BLaER1 treated with 17β-estradiol and CSF1 and Interleukin-3, amounts not matched to agents 10 nM and 100 nM (cell line): ENCODE data around the gene KLHL10.

Source experiments
- H3K27ac ChIP-seq, 11 experiments: shearing (Covaris generic); formaldehyde crosslinking; 2 replicates each; pipeline ENCODE4 v1.8.1; 2022
- H3K27me3 ChIP-seq, 11 experiments: shearing (Covaris generic); formaldehyde crosslinking; 2 replicates each; pipeline ENCODE4 v1.8.1; 2022
- H3K36me3 ChIP-seq, 11 experiments: shearing (Covaris generic); formaldehyde crosslinking; 2 replicates each; pipeline ENCODE4 v1.8.1; 2022
- H3K4me1 ChIP-seq, 10 experiments: shearing (Covaris generic); formaldehyde crosslinking; 2 replicates each; pipeline ENCODE4 v1.8.1; 2022
- H3K4me2 ChIP-seq, 11 experiments: shearing (Covaris generic); formaldehyde crosslinking; 2 replicates each; pipeline ENCODE4 v1.8.1; 2022
- H3K4me3 ChIP-seq, 10 experiments: shearing (Covaris generic); formaldehyde crosslinking; 2 replicates each; pipeline ENCODE4 v1.8.1; 2022
- H3K9ac ChIP-seq, 11 experiments: shearing (Covaris generic); formaldehyde crosslinking; 2 replicates each; pipeline ENCODE4 v1.8.1; 2022
- H3K9me3 ChIP-seq, 11 experiments: shearing (Covaris generic); formaldehyde crosslinking; replicated peaks in 1 of 11; 2 replicates each; pipeline ENCODE4 v1.8.1; 2022
- H4K20me1 ChIP-seq, 11 experiments: shearing (Covaris generic); formaldehyde crosslinking; 2 replicates each; pipeline ENCODE4 v1.8.1; 2022
- Cebpa-rat ChIP-seq, 11 experiments: shearing (Covaris generic); IDR thresholded peaks; 2 replicates each; pipeline ENCODE4 v1.8.1; 2022

The KLHL10 gene

GRCh38 chr17:41800601-41801373 lies 36.8 kb upstream of the KLHL10 start:
- Histone ChIP-seq H3K4me3 (no peak overlapping the region), H3K4me2 (peak overlapping the region in 10 of 11 experiments; percentile 20 to 69 (median 54); a peak in 19 of 22 replicates), H4K20me1 (no peaks in the 10 kb centered on the region; a peak in 1 of 22 replicates), H3K27ac (peak overlapping the region in 2 of 11 experiments; percentile 8 to 21; a peak in 1 of 22 replicates), H3K9ac (peak overlapping the region in 2 of 11 experiments; percentile 2 to 6; a peak in 4 of 22 replicates), H3K36me3 (no peaks in the 10 kb centered on the region), H3K9me3 (no peaks in the 10 kb centered on the region), H3K4me1 (peaks cover 27 to 35% (median 32%) of the 10 kb centered on the region in 10 experiments), H3K27me3 (no peaks in the 10 kb centered on the region)
- TF ChIP-seq Cebpa-rat (IDR thresholded peaks at IDR 0.05): no peak

GRCh38 chr17:41801374-41802271 lies 36.0 kb upstream of the KLHL10 start:
- H3K4me3 ChIP-seq: no peak overlapping the region
- no peak for TF ChIP-seq Cebpa-rat (IDR thresholded peaks at IDR 0.05)
- H3K4me2 ChIP-seq: peak overlapping the region; percentile 20 to 69 (median 52); a peak in 19 of 22 replicates
- peak overlapping the region in 3 of 11 experiments; percentile 6 to 26 (median 25); a peak in 2 of 22 replicates for H3K9ac ChIP-seq
- no peaks in the 10 kb centered on the region for H3K9me3 ChIP-seq
- H3K36me3 ChIP-seq: 0 out of 22 replicates have a peak, but pooled peaks cover 0 to 5% (median 0%) of the 10 kb centered on the region in 11 experiments
- no peaks in the 10 kb centered on the region; a peak in 1 of 22 replicates for H4K20me1 ChIP-seq
- H3K4me1 ChIP-seq: peaks cover 19 to 33% (median 29%) of the 10 kb centered on the region in 10 experiments; a peak in 19 of 20 replicates
- H3K27me3 ChIP-seq: no peaks in the 10 kb centered on the region
- H3K27ac ChIP-seq: 0 out of 22 replicates have a peak overlapping the region, but pooled peaks of 1 of the 11 experiments have one; percentile 21

- no peaks in the 10 kb centered on the region for H3K9me3 ChIP-seq
- 0 out of 22 replicates have a peak overlapping the region, but pooled peaks of 1 of the 11 experiments have one; percentile 14 for H3K27ac ChIP-seq
- H3K27me3 ChIP-seq: no peaks in the 10 kb centered on the region
- TF ChIP-seq Cebpa-rat (IDR thresholded peaks at IDR 0.05): no peak
- peak overlapping the region; percentile 54 to 81 (median 61) for H3K4me2 ChIP-seq
- 0 out of 22 replicates have a peak overlapping the region, but pooled peaks of 1 of the 11 experiments have one; percentile 39 for H3K9ac ChIP-seq
- peaks cover 18 to 33% (median 29%) of the 10 kb centered on the region in 10 experiments; a peak in 19 of 20 replicates for H3K4me1 ChIP-seq
- H4K20me1 ChIP-seq: no peaks in the 10 kb centered on the region; a peak in 2 of 22 replicates
- 0 out of 22 replicates have a peak, but pooled peaks cover 0 to 12% (median 0%) of the 10 kb centered on the region in 11 experiments for H3K36me3 ChIP-seq
- no peak overlapping the region for H3K4me3 ChIP-seq
These were observed 34.3 kb upstream of the KLHL10 start for GRCh38 chr17:41803049-41804020.

GRCh38 chr17:41806685-41807445 lies 30.8 kb upstream of the KLHL10 start:
- H3K9me3 ChIP-seq: no peaks in the 10 kb centered on the region

GRCh38 chr17:41810659-41811548 lies 26.7 kb upstream of the KLHL10 start:
- Histone ChIP-seq H3K4me3 (peak overlapping the region; percentile 63 to 83 (median 71)), H3K4me1 (peaks cover 20 to 49% (median 42%) of the 10 kb centered on the region in 10 experiments)

More at GRCh38 chr17:41806685-41807445, 30.8 kb upstream of the KLHL10 start:
- no peak overlapping the region for H3K4me2 ChIP-seq
- no peak for TF ChIP-seq Cebpa-rat (IDR thresholded peaks at IDR 0.05)
- H3K36me3 ChIP-seq: 0 out of 22 replicates have a peak, but pooled peaks cover 0 to 12% (median 0%) of the 10 kb centered on the region in 11 experiments
- H3K27ac ChIP-seq: no peak overlapping the region
- H3K9ac ChIP-seq: no peak overlapping the region
- H3K4me3 ChIP-seq: no peak overlapping the region
- peaks cover 30 to 37% (median 35%) of the 10 kb centered on the region in 10 experiments for H3K4me1 ChIP-seq
- H4K20me1 ChIP-seq: peaks cover 0 to 16% (median 0%) of the 10 kb centered on the region in 11 experiments; a peak in 6 of 22 replicates
- H3K27me3 ChIP-seq: peaks cover 0 to 6% (median 0%) of the 10 kb centered on the region in 11 experiments; a peak in 4 of 22 replicates

More at GRCh38 chr17:41810659-41811548, 26.7 kb upstream of the KLHL10 start:
- H3K27me3 ChIP-seq: peaks cover 0 to 6% (median 0%) of the 10 kb centered on the region in 11 experiments; a peak in 5 of 22 replicates
- 0 out of 22 replicates have a peak, but pooled peaks cover 0 to 12% (median 0%) of the 10 kb centered on the region in 11 experiments for H3K36me3 ChIP-seq
- H3K9me3 ChIP-seq: no peaks in the 10 kb centered on the region
- peaks cover 0 to 16% (median 0%) of the 10 kb centered on the region in 11 experiments; a peak in 6 of 22 replicates for H4K20me1 ChIP-seq
- H3K4me2 ChIP-seq: peak overlapping the region; percentile 93 to 100 (median 97)
- H3K9ac ChIP-seq: peak overlapping the region; percentile 67 to 84 (median 79)
- peak overlapping the region in 10 of 11 experiments; percentile 30 to 77 (median 68); a peak in 19 of 22 replicates for H3K27ac ChIP-seq
- TF ChIP-seq Cebpa-rat (IDR thresholded peaks at IDR 0.05): no peak
